Measurements from ENCODE around the gene ELOB.

DNA sequence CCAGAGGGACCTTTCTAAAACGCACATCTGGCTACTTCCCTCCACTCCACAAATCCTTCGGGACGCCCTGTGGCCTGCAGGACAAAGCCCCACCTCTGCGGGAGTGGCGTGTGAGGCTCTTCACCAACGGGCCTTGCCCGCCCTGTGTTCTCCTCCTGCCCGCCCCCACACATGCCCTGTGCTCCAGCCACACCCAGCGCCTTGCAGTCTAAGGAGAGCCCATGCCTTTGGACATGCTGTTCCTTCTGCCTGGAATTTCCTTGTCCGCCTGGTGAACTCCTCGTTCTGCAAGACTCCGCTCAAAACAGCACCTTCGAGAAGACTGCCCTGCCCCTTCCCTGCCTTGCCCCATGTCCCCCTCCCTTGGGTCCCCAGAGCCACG is 7.4 kb downstream of the ELOB start:
- TF ChIP-seq POLR2AphosphoS5 (IDR thresholded peaks at IDR 0.05; ENCODE audit: low read depth, low read length): no peak
- TF ChIP-seq TAF1 (IDR thresholded peaks at IDR 0.05; ENCODE audit: borderline replicate concordance, insufficient read depth, low read length): no peak
- no peak for TF ChIP-seq FOXP2 (optimal IDR thresholded peaks at IDR 0.05; ENCODE audit: borderline replicate concordance, extremely low read depth, extremely low read length, insufficient read depth)
- TF ChIP-seq, protein P1, sequence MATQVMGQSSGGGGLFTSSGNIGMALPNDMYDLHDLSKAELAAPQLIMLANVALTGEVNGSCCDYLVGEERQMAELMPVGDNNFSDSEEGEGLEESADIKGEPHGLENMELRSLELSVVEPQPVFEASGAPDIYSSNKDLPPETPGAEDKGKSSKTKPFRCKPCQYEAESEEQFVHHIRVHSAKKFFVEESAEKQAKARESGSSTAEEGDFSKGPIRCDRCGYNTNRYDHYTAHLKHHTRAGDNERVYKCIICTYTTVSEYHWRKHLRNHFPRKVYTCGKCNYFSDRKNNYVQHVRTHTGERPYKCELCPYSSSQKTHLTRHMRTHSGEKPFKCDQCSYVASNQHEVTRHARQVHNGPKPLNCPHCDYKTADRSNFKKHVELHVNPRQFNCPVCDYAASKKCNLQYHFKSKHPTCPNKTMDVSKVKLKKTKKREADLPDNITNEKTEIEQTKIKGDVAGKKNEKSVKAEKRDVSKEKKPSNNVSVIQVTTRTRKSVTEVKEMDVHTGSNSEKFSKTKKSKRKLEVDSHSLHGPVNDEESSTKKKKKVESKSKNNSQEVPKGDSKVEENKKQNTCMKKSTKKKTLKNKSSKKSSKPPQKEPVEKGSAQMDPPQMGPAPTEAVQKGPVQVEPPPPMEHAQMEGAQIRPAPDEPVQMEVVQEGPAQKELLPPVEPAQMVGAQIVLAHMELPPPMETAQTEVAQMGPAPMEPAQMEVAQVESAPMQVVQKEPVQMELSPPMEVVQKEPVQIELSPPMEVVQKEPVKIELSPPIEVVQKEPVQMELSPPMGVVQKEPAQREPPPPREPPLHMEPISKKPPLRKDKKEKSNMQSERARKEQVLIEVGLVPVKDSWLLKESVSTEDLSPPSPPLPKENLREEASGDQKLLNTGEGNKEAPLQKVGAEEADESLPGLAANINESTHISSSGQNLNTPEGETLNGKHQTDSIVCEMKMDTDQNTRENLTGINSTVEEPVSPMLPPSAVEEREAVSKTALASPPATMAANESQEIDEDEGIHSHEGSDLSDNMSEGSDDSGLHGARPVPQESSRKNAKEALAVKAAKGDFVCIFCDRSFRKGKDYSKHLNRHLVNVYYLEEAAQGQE (IDR thresholded peaks at IDR 0.05; ENCODE audit: insufficient read depth in 1 of 2, low read depth in 2 of 2, low read length in 2 of 2): no peak
- no peak for TF ChIP-seq SIN3A (IDR thresholded peaks at IDR 0.05; ENCODE audit: borderline replicate concordance, insufficient read depth, low read length)
